Spinal cord (tissue), 10 donors: ENCODE results near the gene ATP5ME. TPM values are rescaled to one million over a fixed set of nuclear protein-coding genes. Genes with fewer than 3 reads are reported as not detected.

Source experiments
- DNase-seq, 6 donors: peaks; one replicate each; pipeline versions ENCODE4 v3.0.0 to v3.0.0-alpha.2; 2013 to 2015; ENCODE audit warnings: low spot score in 6 of 6, low read depth in 4 of 6
- H3K27ac ChIP-seq: one replicate; pipeline ENCODE4 v1.5.1; 2013; ENCODE audit warnings: low read depth, low read length, control low read depth
- H3K27me3 ChIP-seq: one replicate; pipeline ENCODE4 v1.6.1; 2013; ENCODE audit warnings: low read length; ENCODE audit not compliant: control insufficient read depth, insufficient read depth
- H3K36me3 ChIP-seq: one replicate; pipeline ENCODE4 v1.6.1; 2013; ENCODE audit warnings: low read length; ENCODE audit not compliant: control insufficient read depth, insufficient read depth
- H3K4me1 ChIP-seq: one replicate; pipeline ENCODE4 v1.6.1; 2013; ENCODE audit warnings: low read length; ENCODE audit not compliant: control insufficient read depth, insufficient read depth
- H3K4me3 ChIP-seq: one replicate; pipeline ENCODE4 v1.5.1; 2013; ENCODE audit warnings: low read depth, low read length, control low read depth
- H3K9me3 ChIP-seq: one replicate; pipeline ENCODE4 v1.6.1; 2013; ENCODE audit warnings: low read length; ENCODE audit not compliant: control insufficient read depth, insufficient read depth
- WGBS: methylation state at CpG from one replicate; pipeline ENCODE4 v1.1.5; 2013; ENCODE audit warnings: missing lambda C conversion rate; ENCODE audit not compliant: insufficient coverage; 5-methylcytosine and 5-hydroxymethylcytosine counted together
- polyA plus RNA-seq, 2 donors: library from polyadenylated mRNA; unstranded; fragments of 120-200 nt; gene quantifications; one replicate each; pipeline ENCODE4 v1.2.1, GENCODE V29; 2013; ENCODE audit not compliant: insufficient read length in 2 of 2
- total RNA-seq, 2 donors: library from RNA; depleted of rRNA in 1 of 2; stranded (reverse); fragments of 120-200 nt in 1 of 2; fragments of >200 nt in 1 of 2; gene quantifications; one replicate each; pipeline versions ENCODE4 v1.2.3 to v1.2.4, GENCODE V29; 2013 to 2014
- donor health status: healthy.

ATP5ME gene
- total and polyA plus RNA-seq, 4 donors, result 191 to 726 (median 334) TPM

GRCh38 chr4:657338-657833 lies 16.7 kb downstream of the ATP5ME start:
- peaks cover 13% of the 10 kb centered on the region for H3K4me1 ChIP-seq
- H3K9me3 ChIP-seq, result no peaks in the 10 kb centered on the region
- no peak for DNase-seq
- H3K36me3 ChIP-seq, result peaks cover 46% of the 10 kb centered on the region
- H3K4me3 ChIP-seq, result no peak overlapping the region
- no peaks in the 10 kb centered on the region for H3K27me3 ChIP-seq
- H3K27ac ChIP-seq, result no peak overlapping the region
- 85% methylated on average over 23 of the region's 23 CpGs for WGBS

- 82% methylated on average over 36 of the region's 58 CpGs for WGBS
- Histone ChIP-seq H3K9me3 (no peaks in the 10 kb centered on the region), H3K27me3 (peaks cover 3% of the 10 kb centered on the region), H3K27ac (no peak overlapping the region), H3K4me3 (no peak overlapping the region), H3K4me1 (peaks cover 17% of the 10 kb centered on the region), H3K36me3 (peaks cover 39% of the 10 kb centered on the region)
- no peak for DNase-seq
Observed at GRCh38 chr4:656436-657337, 17.4 kb downstream of the ATP5ME start.

- no peak overlapping the region for H3K4me3 ChIP-seq
- H3K27me3 ChIP-seq, result peaks cover 13% of the 10 kb centered on the region
- H3K36me3 ChIP-seq, result peaks cover 30% of the 10 kb centered on the region
- no peak overlapping the region for H3K27ac ChIP-seq
- H3K9me3 ChIP-seq, result no peaks in the 10 kb centered on the region
- peaks cover 28% of the 10 kb centered on the region for H3K4me1 ChIP-seq
- no peak for DNase-seq
- 65% methylated on average over 24 of the region's 26 CpGs for WGBS
Observed at GRCh38 chr4:655464-656151, 18.5 kb downstream of the ATP5ME start.

GRCh38 chr4:654871-655463 lies 19.1 kb downstream of the ATP5ME start:
- H3K4me3 ChIP-seq, result no peak overlapping the region
- DNase-seq, result no peak
- no peak overlapping the region for H3K27ac ChIP-seq
- H3K27me3 ChIP-seq, result peaks cover 19% of the 10 kb centered on the region
- H3K36me3 ChIP-seq, result peaks cover 27% of the 10 kb centered on the region
- H3K4me1 ChIP-seq, result peaks cover 33% of the 10 kb centered on the region
- no peaks in the 10 kb centered on the region for H3K9me3 ChIP-seq
- WGBS, result 59% methylated on average over 17 of the region's 17 CpGs

GRCh38 chr4:654503-654845 lies 19.6 kb downstream of the ATP5ME start:
- H3K4me3 ChIP-seq, result no peak overlapping the region
- 95% methylated on average over 17 of the region's 17 CpGs for WGBS
- H3K9me3 ChIP-seq, result no peaks in the 10 kb centered on the region
- peaks cover 22% of the 10 kb centered on the region for H3K36me3 ChIP-seq
- H3K27ac ChIP-seq, result no peak overlapping the region
- peaks cover 34% of the 10 kb centered on the region for H3K4me1 ChIP-seq
- DNase-seq, result no peak
- H3K27me3 ChIP-seq, result peaks cover 21% of the 10 kb centered on the region

GRCh38 chr4:653831-654502 lies 20.1 kb downstream of the ATP5ME start:
- Histone ChIP-seq H3K36me3 (peaks cover 19% of the 10 kb centered on the region), H3K4me3 (no peak overlapping the region), H3K9me3 (no peaks in the 10 kb centered on the region), H3K27me3 (peaks cover 21% of the 10 kb centered on the region), H3K27ac (no peak overlapping the region), H3K4me1 (peaks cover 34% of the 10 kb centered on the region)
- 83% methylated on average over 21 of the region's 29 CpGs for WGBS
- DNase-seq, result no peak

- H3K27me3 ChIP-seq, result peaks cover 21% of the 10 kb centered on the region
- DNase-seq, result no peak
- H3K27ac ChIP-seq, result no peak overlapping the region
- 91% methylated on average over 31 of the region's 35 CpGs for whole genome bisulfite sequencing
- peaks cover 34% of the 10 kb centered on the region for H3K4me1 ChIP-seq
- H3K4me3 ChIP-seq, result no peak overlapping the region
- no peaks in the 10 kb centered on the region for H3K9me3 ChIP-seq
- H3K36me3 ChIP-seq, result peaks cover 12% of the 10 kb centered on the region
Observed at GRCh38 chr4:653080-653821, 20.8 kb downstream of the ATP5ME start.

GRCh38 chr4:651884-652642 lies 22.0 kb downstream of the ATP5ME start:
- Histone ChIP-seq H3K4me3 (no peak overlapping the region), H3K27ac (no peak overlapping the region)
- 63% methylated on average over 20 of the region's 24 CpGs for WGBS

More at GRCh38 chr4:651884-652642, 22.0 kb downstream of the ATP5ME start:
- Histone ChIP-seq H3K27me3 (peaks cover 21% of the 10 kb centered on the region), H3K36me3 (peaks cover 3% of the 10 kb centered on the region), H3K4me1 (peaks cover 34% of the 10 kb centered on the region), H3K9me3 (no peaks in the 10 kb centered on the region)
- no peak for DNase-seq
